Measurements from ENCODE around the gene TAF9B. TPM values are rescaled to one million over a fixed set of nuclear protein-coding genes. Genes with fewer than 3 reads are reported as not detected.

TAF9B gene
- total and polyA plus RNA-seq, 2 donors (not counting 1 experiment from before 2014, with no cell fraction given): 2.2 to 13.7 TPM

DNA sequence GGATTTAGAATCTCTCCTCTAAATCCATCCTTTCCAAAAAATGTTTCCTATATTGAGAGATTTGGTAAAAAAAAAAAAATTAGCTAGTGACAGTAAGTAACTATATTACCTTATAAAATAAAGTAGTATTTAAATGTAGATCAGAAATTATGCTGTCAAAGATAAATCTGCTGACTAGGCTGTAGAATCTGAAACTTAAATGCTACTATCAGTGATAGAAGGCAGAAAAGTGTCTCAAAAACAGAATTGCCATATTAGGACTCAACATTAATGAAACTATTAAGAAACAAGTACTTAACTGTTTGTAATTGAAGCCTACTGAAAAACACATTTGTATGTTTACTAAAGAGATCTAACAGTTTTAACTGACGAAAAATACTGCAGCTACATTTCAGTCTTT lies 8.3 kb downstream of the TAF9B start:
- TF ChIP-seq, protein P1, sequence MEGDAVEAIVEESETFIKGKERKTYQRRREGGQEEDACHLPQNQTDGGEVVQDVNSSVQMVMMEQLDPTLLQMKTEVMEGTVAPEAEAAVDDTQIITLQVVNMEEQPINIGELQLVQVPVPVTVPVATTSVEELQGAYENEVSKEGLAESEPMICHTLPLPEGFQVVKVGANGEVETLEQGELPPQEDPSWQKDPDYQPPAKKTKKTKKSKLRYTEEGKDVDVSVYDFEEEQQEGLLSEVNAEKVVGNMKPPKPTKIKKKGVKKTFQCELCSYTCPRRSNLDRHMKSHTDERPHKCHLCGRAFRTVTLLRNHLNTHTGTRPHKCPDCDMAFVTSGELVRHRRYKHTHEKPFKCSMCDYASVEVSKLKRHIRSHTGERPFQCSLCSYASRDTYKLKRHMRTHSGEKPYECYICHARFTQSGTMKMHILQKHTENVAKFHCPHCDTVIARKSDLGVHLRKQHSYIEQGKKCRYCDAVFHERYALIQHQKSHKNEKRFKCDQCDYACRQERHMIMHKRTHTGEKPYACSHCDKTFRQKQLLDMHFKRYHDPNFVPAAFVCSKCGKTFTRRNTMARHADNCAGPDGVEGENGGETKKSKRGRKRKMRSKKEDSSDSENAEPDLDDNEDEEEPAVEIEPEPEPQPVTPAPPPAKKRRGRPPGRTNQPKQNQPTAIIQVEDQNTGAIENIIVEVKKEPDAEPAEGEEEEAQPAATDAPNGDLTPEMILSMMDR (IDR thresholded peaks at IDR 0.05): no peak
- no peak for TF ChIP-seq EZH2 (IDR thresholded peaks at IDR 0.05; ENCODE audit: borderline replicate concordance, insufficient read depth, low read depth, low read length, poor library complexity, severe bottlenecking)
- no peak overlapping the region for H3K4me3 ChIP-seq (ENCODE audit: control extremely low read depth in 1 of 5, extremely low read depth in 1 of 5, insufficient read depth in 1 of 5, low read depth in 2 of 5, low read length in 4 of 5)
- Mint-ChIP-seq H3K4me1 (no peaks in the 10 kb centered on the region), H3K27ac (no peak overlapping the region), H3K4me3 (no peak overlapping the region), H3K9me3 (ENCODE audit: insufficient read depth) (no peaks in the 10 kb centered on the region), H3K27me3 (no peaks in the 10 kb centered on the region)
- no peak overlapping the region for H3K9ac ChIP-seq (ENCODE audit: low read length)
- WGBS (ENCODE audit: insufficient coverage): no CpG with 5 or more reads among the region's 1 CpG
- ChIA-PET CTCF (no interaction called here), POLR2A (no interaction called here)
- H3K4me2 ChIP-seq (replicated peaks; ENCODE audit: low read depth, low read length, poor library complexity, severe bottlenecking): no peak overlapping the region
- H3K9me3 ChIP-seq (ENCODE audit: control extremely low read depth in 1 of 3, control insufficient read depth in 2 of 3, insufficient read depth in 1 of 3, low read length in 2 of 3): no peaks in the 10 kb centered on the region
- peaks cover 0 to 16% of the 10 kb centered on the region in 2 experiments for H3K36me3 ChIP-seq (replicated peaks in 1 of 2; ENCODE audit: control extremely low read depth in 1 of 2, control insufficient read depth in 1 of 2, extremely low read depth in 1 of 2, insufficient read depth in 2 of 2, low read length in 1 of 2)
- no peak overlapping the region for H2AFZ ChIP-seq (ENCODE audit: insufficient read depth, low read depth, low read length, poor library complexity, severe bottlenecking)
- no peaks in the 10 kb centered on the region for H4K20me1 ChIP-seq (ENCODE audit: control insufficient read depth, insufficient read depth, low read length, poor library complexity, severe bottlenecking)
- H3K4me1 ChIP-seq (ENCODE audit: control insufficient read depth in 2 of 2, insufficient read depth in 2 of 2, low read length in 2 of 2): no peaks in the 10 kb centered on the region
- H3K27me3 ChIP-seq (replicated peaks in 1 of 4; ENCODE audit: control extremely low read depth in 1 of 4, control insufficient read depth in 3 of 4, insufficient read depth in 4 of 4, low read length in 3 of 4): no peaks in the 10 kb centered on the region
- ATAC-seq (ENCODE audit: low read depth) (no peak), DNase-seq (no peak)
- no peaks in the 10 kb centered on the region for H3K79me2 ChIP-seq (ENCODE audit: control insufficient read depth, insufficient read depth, low read length)
- H3K27ac ChIP-seq (ENCODE audit: low read length in 2 of 2): no peak overlapping the region
- intact Hi-C loops (cut with micrococcal nuclease): loop anchor here (10.0 kb wide), 4 partner anchors 216 to 1134 kb away; partner anchors contain the start of gene ATP7A

DNA sequence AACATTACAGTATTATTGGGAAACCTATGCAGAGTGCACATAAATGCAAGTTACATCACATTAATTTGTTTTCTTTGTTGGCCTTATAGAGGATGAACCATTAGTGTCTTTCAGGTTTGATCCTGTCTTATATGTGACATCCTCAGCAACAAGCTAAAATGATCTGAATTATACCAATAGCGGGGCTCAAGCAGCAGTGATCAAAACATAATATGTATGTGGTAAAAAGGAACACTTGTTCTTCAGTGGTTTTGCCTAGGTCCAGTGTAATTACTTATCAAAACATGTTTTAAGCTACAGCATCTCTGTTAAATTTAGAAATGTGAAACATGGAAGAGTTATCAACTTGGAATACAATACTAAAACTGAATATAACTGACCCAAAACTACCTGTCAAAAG lies 9.1 kb downstream of the TAF9B start:
- WGBS (ENCODE audit: insufficient coverage): no CpG with 5 or more reads among the region's 1 CpG
- H3K4me3 ChIP-seq (ENCODE audit: control extremely low read depth in 1 of 5, extremely low read depth in 1 of 5, insufficient read depth in 1 of 5, low read depth in 2 of 5, low read length in 4 of 5): no peak overlapping the region
- no peak overlapping the region for H3K9ac ChIP-seq (ENCODE audit: low read length)
- Mint-ChIP-seq H3K9me3 (ENCODE audit: insufficient read depth) (no peaks in the 10 kb centered on the region), H3K4me3 (no peak overlapping the region), H3K27me3 (no peaks in the 10 kb centered on the region), H3K27ac (no peak overlapping the region), H3K4me1 (no peaks in the 10 kb centered on the region)
- no peaks in the 10 kb centered on the region for H3K9me3 ChIP-seq (ENCODE audit: control extremely low read depth in 1 of 3, control insufficient read depth in 2 of 3, insufficient read depth in 1 of 3, low read length in 2 of 3)
- intact Hi-C loops (cut with micrococcal nuclease): loop anchor here (10.0 kb wide), 4 partner anchors 216 to 1134 kb away; partner anchors contain the start of gene ATP7A
- ChIA-PET CTCF (no interaction called here), POLR2A (interaction anchor here (0.5 kb wide), 1 partner anchor 133 kb away, joined by 3 read pairs; no protein-coding TSS in a partner anchor)
- no peak for DNase-seq
- H4K20me1 ChIP-seq (ENCODE audit: control insufficient read depth, insufficient read depth, low read length, poor library complexity, severe bottlenecking): no peaks in the 10 kb centered on the region
- H3K79me2 ChIP-seq (ENCODE audit: control insufficient read depth, insufficient read depth, low read length): no peaks in the 10 kb centered on the region
- TF ChIP-seq, protein P1 (IDR thresholded peaks at IDR 0.05): no peak
- no peak for TF ChIP-seq EZH2 (IDR thresholded peaks at IDR 0.05; ENCODE audit: borderline replicate concordance, insufficient read depth, low read depth, low read length, poor library complexity, severe bottlenecking)
- no peak overlapping the region for H2AFZ ChIP-seq (ENCODE audit: insufficient read depth, low read depth, low read length, poor library complexity, severe bottlenecking)
- H3K4me2 ChIP-seq (replicated peaks; ENCODE audit: low read depth, low read length, poor library complexity, severe bottlenecking): no peak overlapping the region
- no peaks in the 10 kb centered on the region for H3K4me1 ChIP-seq (ENCODE audit: control insufficient read depth in 2 of 2, insufficient read depth in 2 of 2, low read length in 2 of 2)
- H3K27ac ChIP-seq (ENCODE audit: low read length in 2 of 2): no peak overlapping the region
- peaks cover 0 to 19% of the 10 kb centered on the region in 2 experiments for H3K36me3 ChIP-seq (replicated peaks in 1 of 2; ENCODE audit: control extremely low read depth in 1 of 2, control insufficient read depth in 1 of 2, extremely low read depth in 1 of 2, insufficient read depth in 2 of 2, low read length in 1 of 2)
- no peaks in the 10 kb centered on the region for H3K27me3 ChIP-seq (replicated peaks in 1 of 4; ENCODE audit: control extremely low read depth in 1 of 4, control insufficient read depth in 3 of 4, insufficient read depth in 4 of 4, low read length in 3 of 4)
- no peak for ATAC-seq (ENCODE audit: low read depth)
